Nephron progenitor cell (in vitro differentiated cells): ENCODE measurements around the gene ZNF683.

ENCODE experiments used
- DNase-seq: peaks from one replicate; pipeline ENCODE4 v3.0.0; 2021
- H3K27ac Mint-ChIP-seq: 2 replicates; pipeline ENCODE4 v1.8.0; 2021; ENCODE audit warnings: mild to moderate bottlenecking, moderate library complexity, mixed read lengths
- H3K27me3 Mint-ChIP-seq: 2 replicates; pipeline ENCODE4 v1.8.0; 2021; ENCODE audit warnings: mild to moderate bottlenecking, low read depth, mixed read lengths; ENCODE audit not compliant: poor library complexity
- H3K36me3 Mint-ChIP-seq: 2 replicates; pipeline ENCODE4 v1.8.0; 2021; ENCODE audit warnings: low read depth, mixed read lengths
- H3K4me1 Mint-ChIP-seq: 2 replicates; pipeline ENCODE4 v1.8.0; 2021; ENCODE audit warnings: mixed read lengths
- H3K4me3 Mint-ChIP-seq: 2 replicates; pipeline ENCODE4 v1.8.0; 2021; ENCODE audit warnings: mild to moderate bottlenecking, moderate library complexity, mixed read lengths
- H3K9me3 Mint-ChIP-seq: 2 replicates; pipeline ENCODE4 v1.8.0; 2021; ENCODE audit warnings: mild to moderate bottlenecking, moderate library complexity, mixed read lengths
- TF ChIP-seq, protein P1 (sequence below): fragments of 200-600 bp; sonication (generic); IDR thresholded peaks from 2 replicates; pipeline ENCODE4 v1.5.0; 2021; ENCODE audit warnings: antibody characterized with exemption

The ZNF683 gene

GRCh38 chr1:26353210-26353859 is 19.2 kb downstream of the ZNF683 start:
- peak overlapping the region; percentile 57 for H3K27ac Mint-ChIP-seq
- peaks cover 59% of the 10 kb centered on the region for H3K4me1 Mint-ChIP-seq
- no peak for DNase-seq
- no peak overlapping the region for H3K4me3 Mint-ChIP-seq
- no peaks in the 10 kb centered on the region for H3K9me3 Mint-ChIP-seq
- H3K36me3 Mint-ChIP-seq = no peaks in the 10 kb centered on the region
- H3K27me3 Mint-ChIP-seq = peaks cover 11% of the 10 kb centered on the region
- TF ChIP-seq, protein P1, sequence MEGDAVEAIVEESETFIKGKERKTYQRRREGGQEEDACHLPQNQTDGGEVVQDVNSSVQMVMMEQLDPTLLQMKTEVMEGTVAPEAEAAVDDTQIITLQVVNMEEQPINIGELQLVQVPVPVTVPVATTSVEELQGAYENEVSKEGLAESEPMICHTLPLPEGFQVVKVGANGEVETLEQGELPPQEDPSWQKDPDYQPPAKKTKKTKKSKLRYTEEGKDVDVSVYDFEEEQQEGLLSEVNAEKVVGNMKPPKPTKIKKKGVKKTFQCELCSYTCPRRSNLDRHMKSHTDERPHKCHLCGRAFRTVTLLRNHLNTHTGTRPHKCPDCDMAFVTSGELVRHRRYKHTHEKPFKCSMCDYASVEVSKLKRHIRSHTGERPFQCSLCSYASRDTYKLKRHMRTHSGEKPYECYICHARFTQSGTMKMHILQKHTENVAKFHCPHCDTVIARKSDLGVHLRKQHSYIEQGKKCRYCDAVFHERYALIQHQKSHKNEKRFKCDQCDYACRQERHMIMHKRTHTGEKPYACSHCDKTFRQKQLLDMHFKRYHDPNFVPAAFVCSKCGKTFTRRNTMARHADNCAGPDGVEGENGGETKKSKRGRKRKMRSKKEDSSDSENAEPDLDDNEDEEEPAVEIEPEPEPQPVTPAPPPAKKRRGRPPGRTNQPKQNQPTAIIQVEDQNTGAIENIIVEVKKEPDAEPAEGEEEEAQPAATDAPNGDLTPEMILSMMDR = no peak

DNA sequence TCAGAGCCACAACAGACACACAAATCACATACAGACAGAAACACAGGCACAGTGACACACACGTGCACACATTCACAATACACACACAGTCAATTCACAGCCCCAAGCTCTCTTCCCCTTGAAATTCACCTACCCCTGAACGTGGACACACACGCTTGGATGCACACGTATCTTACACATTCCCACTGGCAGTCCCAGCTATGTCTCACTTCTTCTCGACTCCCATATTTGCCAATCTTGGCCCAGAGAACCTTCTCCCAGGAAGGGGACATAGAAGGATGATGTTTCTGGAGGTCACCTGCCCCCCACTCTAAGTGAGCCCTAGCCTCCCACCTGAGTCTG is 20.2 kb downstream of the ZNF683 start:
- Mint-ChIP-seq H3K27ac (peak overlapping the region; percentile 95), H3K36me3 (no peaks in the 10 kb centered on the region), H3K27me3 (peaks cover under 1% of the 10 kb centered on the region), H3K9me3 (no peaks in the 10 kb centered on the region), H3K4me1 (peaks cover 64% of the 10 kb centered on the region), H3K4me3 (peak overlapping the region; percentile 15)
- TF ChIP-seq, protein P1 = no peak
- DNase-seq = no peak

DNA sequence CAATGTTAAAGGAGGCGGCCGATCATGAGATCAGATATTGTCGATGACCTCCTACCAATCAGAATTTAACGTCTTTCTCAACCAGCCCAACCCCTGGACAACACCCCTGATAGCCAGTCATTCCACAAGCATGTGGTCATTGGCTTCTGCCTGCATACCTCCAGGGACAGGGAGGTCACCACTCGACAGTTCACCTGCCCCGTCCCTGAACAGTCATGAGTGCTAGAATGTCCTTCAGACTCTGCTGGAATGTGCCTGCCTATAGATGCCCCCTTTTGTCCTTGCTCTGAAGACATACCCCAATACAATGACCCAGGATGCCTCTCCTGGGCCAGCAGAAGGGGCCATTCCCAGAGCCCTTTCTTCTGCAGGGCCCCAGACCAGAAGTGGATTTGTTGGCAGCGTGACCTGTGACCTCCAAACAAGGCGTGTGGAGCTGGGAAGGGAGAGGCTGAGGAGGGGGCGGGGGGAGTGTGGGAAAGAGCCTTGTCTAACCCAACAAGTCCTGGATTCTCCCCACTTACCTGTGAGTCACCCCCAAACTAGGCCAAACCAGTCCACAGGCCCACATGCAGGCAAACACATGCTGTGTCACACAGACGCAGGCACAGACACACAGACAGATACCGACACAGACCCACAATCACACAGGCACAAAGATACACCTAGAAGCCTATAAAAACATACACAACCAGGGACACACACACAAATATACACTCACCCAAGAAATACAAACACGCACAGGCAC is 20.8 kb downstream of the ZNF683 start:
- Mint-ChIP-seq H3K4me3 (peak overlapping the region; percentile 15), H3K27ac (peak overlapping the region; percentile 96), H3K9me3 (no peaks in the 10 kb centered on the region), H3K4me1 (peaks cover 60% of the 10 kb centered on the region), H3K27me3 (no peaks in the 10 kb centered on the region), H3K36me3 (no peaks in the 10 kb centered on the region)
- DNase-seq = peak; percentile 40
- TF ChIP-seq, protein P1 = no peak

DNA sequence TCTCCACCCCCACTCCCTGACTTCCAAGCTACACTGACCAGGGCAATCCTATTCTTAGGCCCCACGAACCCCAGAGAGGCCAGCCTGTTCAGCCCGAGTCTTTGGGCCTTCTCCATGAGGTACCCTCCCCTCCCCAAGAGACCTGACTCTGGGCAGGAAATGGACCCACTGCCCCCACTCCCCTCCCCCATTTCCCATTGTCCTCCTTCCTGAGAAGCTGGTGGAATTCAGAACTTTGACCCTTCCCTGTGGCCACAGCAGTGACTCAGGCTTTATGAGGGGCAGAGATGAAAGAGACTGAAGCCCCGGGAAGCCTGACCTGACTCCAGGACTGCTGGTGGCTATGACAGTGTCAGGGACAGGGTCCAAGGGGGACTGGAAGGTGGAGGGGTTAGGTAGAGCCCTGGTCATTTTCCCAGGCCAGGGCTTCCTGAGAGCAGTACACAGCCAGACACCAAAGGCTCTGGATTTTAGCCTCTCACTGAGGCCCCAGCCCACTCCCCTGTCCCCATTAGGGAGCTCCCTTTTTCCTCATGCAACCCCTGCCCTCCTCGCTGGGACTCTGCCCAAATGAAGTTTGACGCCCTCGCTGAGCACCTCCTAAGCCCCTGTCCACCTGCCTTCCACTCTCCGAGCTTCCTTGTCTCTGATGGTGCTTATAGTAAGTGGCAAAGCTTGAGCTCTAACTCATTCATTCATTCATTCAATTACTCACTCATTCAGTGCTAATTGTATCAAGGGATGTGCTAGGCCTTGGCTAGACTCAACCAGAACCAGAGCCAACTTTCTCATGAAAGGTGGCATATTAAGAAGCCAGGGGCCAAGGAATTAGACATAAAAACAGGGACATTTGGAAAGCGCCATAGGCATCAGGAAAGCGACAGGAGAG is 21.6 kb downstream of the ZNF683 start:
- peak overlapping the region; percentile 96 for H3K27ac Mint-ChIP-seq
- DNase-seq = peak; percentile 41
- H3K36me3 Mint-ChIP-seq = no peaks in the 10 kb centered on the region
- H3K4me3 Mint-ChIP-seq = peak overlapping the region; percentile 35
- TF ChIP-seq, protein P1 = no peak
- H3K4me1 Mint-ChIP-seq = peaks cover 58% of the 10 kb centered on the region
- H3K9me3 Mint-ChIP-seq = no peaks in the 10 kb centered on the region
- no peaks in the 10 kb centered on the region for H3K27me3 Mint-ChIP-seq

DNA sequence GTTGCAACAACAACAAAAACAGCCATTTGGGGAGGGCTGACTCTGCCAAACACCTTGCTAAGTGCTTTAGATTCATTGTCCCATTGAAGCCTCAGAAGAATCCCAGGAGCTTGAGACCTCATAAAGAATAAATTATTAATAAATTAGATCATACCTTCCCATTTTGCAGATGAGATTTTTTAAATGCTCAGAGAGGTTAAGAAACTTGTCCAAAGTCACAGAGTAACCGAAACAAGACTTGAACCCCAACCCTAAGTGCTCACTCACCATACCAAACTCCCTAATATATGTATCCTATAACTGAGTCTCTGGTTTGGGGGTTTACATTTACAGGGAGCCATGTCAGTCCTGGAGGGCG is 22.2 kb downstream of the ZNF683 start:
- Mint-ChIP-seq H3K36me3 (no peaks in the 10 kb centered on the region), H3K27me3 (no peaks in the 10 kb centered on the region), H3K4me1 (peaks cover 53% of the 10 kb centered on the region), H3K27ac (peak overlapping the region; percentile 96), H3K9me3 (no peaks in the 10 kb centered on the region), H3K4me3 (no peak overlapping the region)
- TF ChIP-seq, protein P1 = no peak
- no peak for DNase-seq
